H1 (cell line): ENCODE measurements around the gene OR51T1. TPM values are rescaled to one million over a fixed set of nuclear protein-coding genes. Genes with fewer than 3 reads are reported as not detected.

ENCODE experiments used
- CTCF ChIA-PET: fragments of 300-600 bp; sonication (Branson Sonifier 250); formaldehyde crosslinking; loops from one replicate; lab custom pipeline; 2021; ENCODE audit not compliant: partially characterized antibody; lab: Charles Lee
- POLR2A ChIA-PET: fragments of 300-600 bp; sonication (Branson Sonifier 250); formaldehyde crosslinking; loops from one replicate; lab custom pipeline; 2021; ENCODE audit warnings: inconsistent platforms; ENCODE audit not compliant: partially characterized antibody; lab: Charles Lee
- DNase-seq, 2 experiments: peaks; one replicate each; pipeline versions ENCODE4 v3.0.0 to v3.0.0-alpha.2; 2010 to 2022; ENCODE audit warnings: low spot score in 2 of 2, low read depth in 1 of 2, mixed read lengths in 1 of 2
- FAIRE-seq: peaks from 2 replicates; lab custom pipeline; 2011; peaks lifted over from hg19 to GRCh38; lab: Jason Lieb, UNC
- H2AFZ ChIP-seq: 2 replicates; pipeline ENCODE4 v1.8.1; 2012; ENCODE audit warnings: low read length, inconsistent platforms
- H2AK5ac ChIP-seq: 2 replicates; pipeline ENCODE4 v1.6.1; 2013; ENCODE audit warnings: low read depth, low read length
- H2BK120ac ChIP-seq: replicated peaks from 2 replicates; pipeline ENCODE3; 2013; ENCODE audit warnings: low read depth, low read length, inconsistent platforms
- H2BK12ac ChIP-seq: 2 replicates; pipeline ENCODE4 v1.6.1; 2013; ENCODE audit warnings: low read depth, low read length
- H2BK15ac ChIP-seq: 2 replicates; pipeline ENCODE4 v1.6.1; 2013; ENCODE audit warnings: low read length
- H2BK20ac ChIP-seq: 2 replicates; pipeline ENCODE4 v1.6.1; 2013; ENCODE audit warnings: low read length
- H2BK5ac ChIP-seq: 2 replicates; pipeline ENCODE4 v1.6.1; 2013; ENCODE audit warnings: low read depth, low read length
- H3K14ac ChIP-seq: 2 replicates; pipeline ENCODE4 v1.6.1; 2013; ENCODE audit warnings: inconsistent platforms; ENCODE audit not compliant: insufficient read length
- H3K18ac ChIP-seq: 2 replicates; pipeline ENCODE4 v1.6.1; 2013; ENCODE audit warnings: low read length; ENCODE audit errors: extremely low read depth
- H3K23ac ChIP-seq: 2 replicates; pipeline ENCODE4 v1.6.1; 2013; ENCODE audit warnings: inconsistent platforms; ENCODE audit not compliant: insufficient read length
- H3K23me2 ChIP-seq: 2 replicates; pipeline ENCODE4 v1.6.1; 2013; ENCODE audit warnings: low read depth, low read length
- H3K27ac ChIP-seq: 2 replicates; pipeline ENCODE4 v1.6.1; 2011; ENCODE audit warnings: low read depth, low read length, inconsistent platforms
- H3K27me3 ChIP-seq, 4 experiments: replicated peaks in 1 of 4; 1 replicate in 1 of 4; 2 replicates in 3 of 4; pipeline versions ENCODE4 v1.6.1 to v1.8.1; 2011 to 2013; ENCODE audit warnings: low read length in 3 of 4, mild to moderate bottlenecking in 3 of 4, inconsistent platforms in 2 of 4, mixed read lengths in 2 of 4, moderate library complexity in 1 of 4; ENCODE audit not compliant: control insufficient read depth in 3 of 4, insufficient read depth in 3 of 4; ENCODE audit errors: extremely low read depth in 1 of 4
- H3K36me3 ChIP-seq, 4 experiments: 2 replicates each; pipeline versions ENCODE4 v1.6.1 to v1.8.1; 2011 to 2013; ENCODE audit warnings: mild to moderate bottlenecking in 4 of 4, low read length in 3 of 4, moderate library complexity in 2 of 4, control low read depth in 1 of 4, inconsistent platforms in 1 of 4; ENCODE audit not compliant: insufficient read depth in 4 of 4, control insufficient read depth in 2 of 4
- H3K4ac ChIP-seq: replicated peaks from 2 replicates; pipeline ENCODE3; 2013; ENCODE audit warnings: low read length, low read depth, mixed read lengths, inconsistent platforms; ENCODE audit not compliant: insufficient read length
- H3K4me1 ChIP-seq, 4 experiments: replicated peaks in 1 of 4; 1 replicate in 1 of 4; 2 replicates in 3 of 4; pipeline versions ENCODE4 v1.6.1 to v1.8.1; 2011 to 2013; ENCODE audit warnings: low read length in 3 of 4, inconsistent platforms in 2 of 4, mixed read lengths in 1 of 4; ENCODE audit not compliant: insufficient read depth in 4 of 4, control insufficient read depth in 3 of 4
- H3K4me2 ChIP-seq, 2 experiments: 2 replicates each; pipeline versions ENCODE4 v1.6.1 to v1.8.1; 2011 to 2013; ENCODE audit warnings: low read depth in 2 of 2, low read length in 2 of 2, control low read depth in 1 of 2, inconsistent platforms in 1 of 2, mild to moderate bottlenecking in 1 of 2; ENCODE audit not compliant: insufficient read depth in 1 of 2
- H3K4me3 ChIP-seq, 4 experiments: fragments of 200-600, 300-600 bp in 1 of 4; sonication (generic), shearing (Covaris generic), sonication (Bioruptor Twin) in 1 of 4; 2 replicates each; pipeline versions ENCODE4 v1.5.1 to v1.8.1; 2011 to 2016; ENCODE audit warnings: low read length in 4 of 4, low read depth in 3 of 4, control low read depth in 2 of 4, inconsistent platforms in 2 of 4, mild to moderate bottlenecking in 2 of 4, mixed read lengths in 1 of 4, moderate library complexity in 1 of 4; ENCODE audit not compliant: insufficient read depth in 2 of 4; ENCODE audit errors: extremely low read depth in 1 of 4
- H3K56ac ChIP-seq: replicated peaks from 2 replicates; pipeline ENCODE3; 2013; ENCODE audit warnings: low read depth, mild to moderate bottlenecking, mixed read lengths, low read length, inconsistent platforms; ENCODE audit not compliant: insufficient read length
- H3K79me1 ChIP-seq: 2 replicates; pipeline ENCODE4 v1.6.1; 2013; ENCODE audit warnings: low read depth, low read length, control low read depth
- H3K79me2 ChIP-seq, 2 experiments: 2 replicates each; pipeline versions ENCODE4 v1.6.1 to v1.8.1; 2012 to 2013; ENCODE audit warnings: low read length in 2 of 2, mild to moderate bottlenecking in 2 of 2, inconsistent platforms in 1 of 2; ENCODE audit not compliant: insufficient read depth in 2 of 2, control insufficient read depth in 1 of 2
- H3K9ac ChIP-seq, 4 experiments: replicated peaks in 1 of 4; 1 replicate in 1 of 4; 2 replicates in 3 of 4; pipeline versions ENCODE4 v1.6.1 to v1.8.1; 2011 to 2013; ENCODE audit warnings: low read depth in 3 of 4, low read length in 3 of 4, control low read depth in 2 of 4, mild to moderate bottlenecking in 2 of 4, moderate library complexity in 2 of 4, inconsistent platforms in 1 of 4; ENCODE audit errors: extremely low read depth in 1 of 4
- H3K9me3 ChIP-seq, 2 experiments: 2 replicates each; pipeline versions ENCODE4 v1.6.1 to v1.8.1; 2012 to 2013; ENCODE audit warnings: mild to moderate bottlenecking in 2 of 2, moderate library complexity in 2 of 2, control low read depth in 1 of 2, inconsistent platforms in 1 of 2, low read depth in 1 of 2, low read length in 1 of 2, mixed read lengths in 1 of 2; ENCODE audit not compliant: insufficient read depth in 2 of 2
- H4K20me1 ChIP-seq, 2 experiments: replicated peaks in 1 of 2; 2 replicates each; pipeline versions ENCODE3 to v1.8.1; 2011 to 2013; ENCODE audit warnings: inconsistent platforms in 2 of 2, low read length in 2 of 2, mild to moderate bottlenecking in 1 of 2; ENCODE audit not compliant: insufficient read depth in 2 of 2, control insufficient read depth in 1 of 2
- H4K5ac ChIP-seq: 2 replicates; pipeline ENCODE4 v1.6.1; 2013; ENCODE audit warnings: low read length, low read depth, mixed read lengths, inconsistent platforms; ENCODE audit not compliant: insufficient read length
- H4K8ac ChIP-seq: 2 replicates; pipeline ENCODE4 v1.8.0; 2013; ENCODE audit warnings: mild to moderate bottlenecking, moderate library complexity, low read length, inconsistent platforms; ENCODE audit not compliant: insufficient read depth; ENCODE audit errors: extremely low read depth
- H4K91ac ChIP-seq: replicated peaks from 2 replicates; pipeline ENCODE3; 2013; ENCODE audit warnings: low read length, mixed read lengths, inconsistent platforms; ENCODE audit not compliant: insufficient read length
- BRCA1 ChIP-seq: IDR thresholded peaks from 2 replicates; pipeline ENCODE4 v1.6.1; 2012; ENCODE audit warnings: low read depth, low read length, improper control_type of control experiment
- CEBPB ChIP-seq: IDR thresholded peaks from 2 replicates; pipeline ENCODE4 v1.6.1; 2012; ENCODE audit warnings: low read depth, low read length
- CHD2 ChIP-seq: IDR thresholded peaks from 2 replicates; pipeline ENCODE4 v1.6.1; 2012; ENCODE audit warnings: low read length, improper control_type of control experiment
- CREB1 ChIP-seq: IDR thresholded peaks from 2 replicates; pipeline ENCODE4 v1.6.1; 2012; ENCODE audit warnings: inconsistent platforms
- EP300 ChIP-seq, 2 experiments: IDR thresholded peaks; 1 replicate in 1 of 2; 2 replicates in 1 of 2; pipeline ENCODE4 v1.6.1; 2011 to 2012; ENCODE audit warnings: low read depth in 2 of 2, low read length in 2 of 2, mild to moderate bottlenecking in 2 of 2, borderline replicate concordance in 1 of 2, inconsistent platforms in 1 of 2, moderate library complexity in 1 of 2
- HDAC2 ChIP-seq, 2 experiments: fragments of 300-600 bp in 1 of 2; sonication (generic) in 1 of 2; IDR thresholded peaks; 2 replicates each; pipeline ENCODE4 v1.6.1; 2011 to 2012; ENCODE audit warnings: low read depth in 2 of 2, low read length in 2 of 2, mild to moderate bottlenecking in 2 of 2, moderate library complexity in 2 of 2, borderline replicate concordance in 1 of 2, inconsistent platforms in 1 of 2
- KDM1A ChIP-seq: fragments of 200-600, 300-600 bp; sonication (generic); IDR thresholded peaks from 2 replicates; pipeline ENCODE4 v1.7.1; 2016; ENCODE audit warnings: mild to moderate bottlenecking, low read length, borderline replicate concordance
- KDM4A ChIP-seq: IDR thresholded peaks from one replicate; pipeline ENCODE4 v1.7.1; 2012; ENCODE audit warnings: low read depth, mild to moderate bottlenecking, moderate library complexity, low read length, inconsistent platforms; ENCODE audit not compliant: severe bottlenecking
- NANOG ChIP-seq: IDR thresholded peaks from 2 replicates; pipeline ENCODE4 v1.6.1; 2011; ENCODE audit warnings: low read length, low read depth, mild to moderate bottlenecking, inconsistent platforms; ENCODE audit not compliant: insufficient read depth, poor library complexity, severe bottlenecking
- RBBP5 ChIP-seq: IDR thresholded peaks from 2 replicates; pipeline ENCODE4 v1.7.1; 2012; ENCODE audit warnings: low read depth, mild to moderate bottlenecking, inconsistent platforms, low read length, moderate library complexity, borderline replicate concordance
- SIN3A ChIP-seq, 2 experiments: IDR thresholded peaks in 1 of 2; conservative IDR thresholded peaks in 1 of 2; 2 replicates each; pipeline ENCODE4 v1.6.1; 2011 to 2012; ENCODE audit warnings: low read length in 2 of 2, improper control_type of control experiment in 1 of 2, low read depth in 1 of 2, mild to moderate bottlenecking in 1 of 2
- TAF7 ChIP-seq: optimal IDR thresholded peaks from 2 replicates; pipeline ENCODE3; 2011; ENCODE audit warnings: low read depth, mild to moderate bottlenecking, inconsistent platforms, low read length, moderate library complexity, borderline replicate concordance
- polyA plus RNA-seq, 7 experiments: library from polyadenylated mRNA; depleted of rRNA in 3 of 7; stranded (reverse) in 5 of 7; unstranded in 2 of 7; fragments of >200 nt in 5 of 7; fragments of 200-250 nt in 2 of 7; gene quantifications; 1 replicate in 5 of 7; 2 replicates in 1 of 7; 4 replicates in 1 of 7; pipeline versions ENCODE4 v1.2.1 to v1.2.3, GENCODE V29; 2011 to 2013; ENCODE audit warnings: missing spikeins in 2 of 7, mixed read lengths in 2 of 7
- total RNA-seq: library from RNA; stranded (reverse); fragmentation: NEBNext Ultra II Directional; extraction: Animal tissue kit (Norgen Biotek cat#: 25700); gene quantifications from 2 replicates; pipeline ENCODE4 v1.2.1, GENCODE V29; 2021

OR51T1 gene
- total and polyA plus RNA-seq, 2 of the 8 experiments (the other 6 are each of a cell fraction or from before 2014, with no cell fraction given): not detected

DNA sequence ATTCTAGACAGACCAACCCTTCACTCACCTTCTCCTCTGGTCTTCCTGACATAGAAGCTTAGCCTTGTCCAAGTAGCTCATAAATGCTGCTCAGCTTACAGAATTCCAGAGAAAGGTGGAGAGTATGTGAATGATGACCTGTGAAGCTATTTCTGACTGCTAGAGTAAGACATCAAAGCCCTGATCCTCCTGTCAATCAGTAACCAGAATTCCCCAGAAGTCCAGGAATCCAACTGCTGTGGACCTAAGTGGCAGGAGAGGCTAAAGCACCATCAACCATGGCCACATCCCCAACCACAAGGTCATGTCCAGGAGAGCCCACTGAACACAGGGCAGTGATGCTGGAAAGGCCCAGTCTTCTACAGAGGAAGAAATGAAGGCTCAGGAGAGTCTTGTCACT is 34.9 kb downstream of the OR51T1 start:
- no peak overlapping the region for H3K4me3 ChIP-seq
- H3K56ac ChIP-seq: no peak overlapping the region
- H3K23ac ChIP-seq: no peak overlapping the region
- no peak overlapping the region for H2BK12ac ChIP-seq
- H3K79me2 ChIP-seq: no peaks in the 10 kb centered on the region
- FAIRE-seq: no peak
- no peak overlapping the region for H3K9ac ChIP-seq
- TF ChIP-seq SIN3A (conservative IDR thresholded peaks at IDR 0.05 in 1 of 2, IDR thresholded peaks at IDR 0.05 in 1 of 2; ENCODE audit: low read depth in 1 of 2, low read length in 2 of 2) (no peak), EP300 (IDR thresholded peaks at IDR 0.05; ENCODE audit: borderline replicate concordance in 1 of 2, low read depth in 2 of 2, low read length in 2 of 2) (no peak), TAF7 (no peak), BRCA1 (no peak), KDM4A (no peak), CEBPB (no peak), CREB1 (no peak), CHD2 (no peak), RBBP5 (no peak), KDM1A (no peak), NANOG (no peak), HDAC2 (IDR thresholded peaks at IDR 0.05; ENCODE audit: borderline replicate concordance in 1 of 2, low read depth in 2 of 2, low read length in 2 of 2) (no peak)
- POLR2A ChIA-PET: no interaction called here
- no peak overlapping the region for H3K18ac ChIP-seq
- DNase-seq: no peak
- no peak overlapping the region for H4K8ac ChIP-seq
- no peak overlapping the region for H2BK120ac ChIP-seq
- H4K20me1 ChIP-seq: peaks cover 0 to 2% of the 10 kb centered on the region in 2 experiments
- no peaks in the 10 kb centered on the region for H3K79me1 ChIP-seq
- CTCF ChIA-PET: interaction anchor here (1.3 to 1.6 kb wide), 3 partner anchors 12 to 279 kb away, joined by 3 read pairs; partner anchors contain the start of gene OR51D1
- no peaks in the 10 kb centered on the region for H3K4me1 ChIP-seq
- no peak overlapping the region for H2AFZ ChIP-seq
- H3K4ac ChIP-seq: no peak overlapping the region
- H3K27me3 ChIP-seq: no peaks in the 10 kb centered on the region
- H2BK20ac ChIP-seq: no peak overlapping the region
- no peak overlapping the region for H2AK5ac ChIP-seq
- no peak overlapping the region for H3K4me2 ChIP-seq
- H2BK15ac ChIP-seq: no peak overlapping the region
- no peak overlapping the region for H2BK5ac ChIP-seq
- H3K36me3 ChIP-seq: no peaks in the 10 kb centered on the region
- no peak overlapping the region for H3K14ac ChIP-seq
- H3K27ac ChIP-seq: no peak overlapping the region
- H3K23me2 ChIP-seq: no peaks in the 10 kb centered on the region; the same call in 1 of the 2 replicates
- H4K91ac ChIP-seq: no peak overlapping the region
- no peaks in the 10 kb centered on the region for H3K9me3 ChIP-seq
- no peak overlapping the region for H4K5ac ChIP-seq
